Measurements from ENCODE around the gene ACKR1.

ACKR1 gene

DNA sequence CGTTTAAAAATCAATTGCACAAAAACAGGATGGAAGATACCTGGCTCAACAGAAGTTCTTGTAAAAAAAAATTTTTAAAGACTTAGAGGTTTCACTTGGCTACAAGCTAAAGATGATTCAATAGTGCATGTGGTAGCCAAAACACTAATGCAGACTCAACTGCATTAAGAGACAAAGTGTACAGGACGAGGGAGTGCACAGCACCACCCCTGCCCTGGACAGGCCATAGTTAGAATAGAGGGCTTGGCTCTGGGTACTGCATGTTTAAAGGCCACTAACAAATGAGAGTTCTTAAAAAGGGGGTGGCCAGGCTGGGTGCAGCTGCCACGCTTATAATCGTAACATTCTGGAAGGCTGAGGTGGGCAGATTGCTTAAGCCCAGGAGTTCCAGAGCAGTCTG is 7.9 kb downstream of the ACKR1 start:
- Mint-ChIP-seq H3K27me3 (peaks cover 100% of the 10 kb centered on the region), H3K36me3 (ENCODE audit: insufficient read depth) (peaks cover 2% of the 10 kb centered on the region), H3K27ac (ENCODE audit: low read depth) (no peak overlapping the region), H3K4me1 (no peaks in the 10 kb centered on the region), H3K9me3 (no peaks in the 10 kb centered on the region), H3K4me3 (no peak overlapping the region)
- ATAC-seq (replicated peaks; ENCODE audit: extremely low read depth, poor library complexity, severe bottlenecking) (no peak), DNase-seq (ENCODE audit: low spot score in 2 of 2) (no peak)

- DNase-seq (ENCODE audit: low spot score in 2 of 2) (no peak), ATAC-seq (replicated peaks; ENCODE audit: extremely low read depth, poor library complexity, severe bottlenecking) (no peak)
Measured at GRCh38 chr1:159214149-159214760, 9.6 kb downstream of the ACKR1 start.

GRCh38 chr1:159218649-159219636 is 14.3 kb downstream of the ACKR1 start:
- H3K27ac Mint-ChIP-seq (ENCODE audit: low read depth), result no peak overlapping the region
- H3K4me1 Mint-ChIP-seq, result no peaks in the 10 kb centered on the region
- DNase-seq (ENCODE audit: low spot score in 2 of 2) (no peak), ATAC-seq (replicated peaks; ENCODE audit: extremely low read depth, poor library complexity, severe bottlenecking) (no peak)
- H3K4me3 Mint-ChIP-seq, result no peak overlapping the region
- H3K36me3 Mint-ChIP-seq (ENCODE audit: insufficient read depth), result no peaks in the 10 kb centered on the region
- peaks cover 80% of the 10 kb centered on the region for H3K27me3 Mint-ChIP-seq
- H3K9me3 Mint-ChIP-seq, result no peaks in the 10 kb centered on the region

More at GRCh38 chr1:159214149-159214760, 9.6 kb downstream of the ACKR1 start:
- H3K36me3 Mint-ChIP-seq (ENCODE audit: insufficient read depth), result peaks cover 2% of the 10 kb centered on the region
- no peaks in the 10 kb centered on the region for H3K4me1 Mint-ChIP-seq
- no peak overlapping the region for H3K27ac Mint-ChIP-seq (ENCODE audit: low read depth)
- no peaks in the 10 kb centered on the region for H3K9me3 Mint-ChIP-seq
- no peak overlapping the region for H3K4me3 Mint-ChIP-seq
- H3K27me3 Mint-ChIP-seq, result peaks cover 100% of the 10 kb centered on the region

- Mint-ChIP-seq H3K27ac (ENCODE audit: low read depth) (no peak overlapping the region), H3K9me3 (no peaks in the 10 kb centered on the region), H3K4me1 (no peaks in the 10 kb centered on the region), H3K27me3 (peaks cover 76% of the 10 kb centered on the region), H3K36me3 (ENCODE audit: insufficient read depth) (no peaks in the 10 kb centered on the region), H3K4me3 (no peak overlapping the region)
- DNase-seq (ENCODE audit: low spot score in 2 of 2) (no peak), ATAC-seq (replicated peaks; ENCODE audit: extremely low read depth, poor library complexity, severe bottlenecking) (no peak)
Measured at GRCh38 chr1:159222075-159222865, 17.6 kb downstream of the ACKR1 start.

GRCh38 chr1:159223004-159223403 is 18.3 kb downstream of the ACKR1 start:
- H3K9me3 Mint-ChIP-seq, result no peaks in the 10 kb centered on the region
- ATAC-seq (replicated peaks; ENCODE audit: extremely low read depth, poor library complexity, severe bottlenecking) (no peak), DNase-seq (ENCODE audit: low spot score in 2 of 2) (no peak)
- H3K27me3 Mint-ChIP-seq, result peaks cover 69% of the 10 kb centered on the region
- no peak overlapping the region for H3K4me3 Mint-ChIP-seq
- no peaks in the 10 kb centered on the region for H3K4me1 Mint-ChIP-seq
- no peak overlapping the region for H3K27ac Mint-ChIP-seq (ENCODE audit: low read depth)
- H3K36me3 Mint-ChIP-seq (ENCODE audit: insufficient read depth), result no peaks in the 10 kb centered on the region

GRCh38 chr1:159228554-159228953 is 23.9 kb downstream of the ACKR1 start:
- Mint-ChIP-seq H3K4me3 (no peak overlapping the region), H3K9me3 (no peaks in the 10 kb centered on the region), H3K27me3 (peaks cover 64% of the 10 kb centered on the region), H3K36me3 (ENCODE audit: insufficient read depth) (no peaks in the 10 kb centered on the region), H3K27ac (ENCODE audit: low read depth) (no peak overlapping the region), H3K4me1 (no peaks in the 10 kb centered on the region)
- DNase-seq (ENCODE audit: low spot score in 2 of 2), result no peak
- ATAC-seq (replicated peaks; ENCODE audit: extremely low read depth, poor library complexity, severe bottlenecking), result no peak

DNA sequence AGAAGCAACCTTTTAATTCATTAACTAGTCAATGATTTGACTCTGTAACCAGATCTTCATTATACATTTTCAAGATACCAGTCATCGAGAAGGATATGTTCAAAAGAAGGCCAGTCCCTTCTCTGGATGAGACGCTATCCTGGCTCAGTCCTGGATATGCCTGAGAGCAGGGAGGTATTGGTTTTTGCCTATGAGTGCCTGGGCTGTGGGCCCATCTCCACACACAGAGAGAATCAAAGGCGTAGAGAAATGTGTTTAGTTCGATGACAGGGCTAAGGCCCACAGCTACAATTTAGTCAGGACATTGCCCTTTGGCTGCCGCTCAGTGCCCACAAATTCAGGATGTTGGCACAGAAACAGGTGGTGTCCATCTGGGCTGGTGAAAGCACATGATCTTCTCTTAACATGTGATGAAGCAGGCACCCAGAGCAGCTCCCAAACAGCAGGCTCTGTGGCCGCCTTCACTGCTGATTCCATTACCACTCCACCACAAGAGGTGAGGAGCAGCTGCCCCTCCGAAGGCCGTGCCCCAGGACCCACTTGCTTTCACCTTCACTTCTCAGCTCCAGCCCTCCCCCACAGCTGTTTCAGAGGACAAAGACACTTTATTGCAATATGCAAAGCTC is 24.7 kb downstream of the ACKR1 start:
- H3K36me3 Mint-ChIP-seq (ENCODE audit: insufficient read depth), result no peaks in the 10 kb centered on the region
- ATAC-seq (replicated peaks; ENCODE audit: extremely low read depth, poor library complexity, severe bottlenecking) (no peak), DNase-seq (ENCODE audit: low spot score in 2 of 2) (no peak)
- H3K27ac Mint-ChIP-seq (ENCODE audit: low read depth), result no peak overlapping the region
- H3K27me3 Mint-ChIP-seq, result peaks cover 57% of the 10 kb centered on the region
- H3K9me3 Mint-ChIP-seq, result no peaks in the 10 kb centered on the region
- no peaks in the 10 kb centered on the region for H3K4me1 Mint-ChIP-seq
- H3K4me3 Mint-ChIP-seq, result no peak overlapping the region

- Mint-ChIP-seq H3K9me3 (no peaks in the 10 kb centered on the region), H3K4me3 (no peak overlapping the region), H3K36me3 (ENCODE audit: insufficient read depth) (no peaks in the 10 kb centered on the region), H3K27me3 (peaks cover 56% of the 10 kb centered on the region), H3K27ac (ENCODE audit: low read depth) (no peak overlapping the region), H3K4me1 (no peaks in the 10 kb centered on the region)
- ATAC-seq (replicated peaks; ENCODE audit: extremely low read depth, poor library complexity, severe bottlenecking) (no peak), DNase-seq (ENCODE audit: low spot score in 2 of 2) (no peak)
Measured at GRCh38 chr1:159229896-159230295, 25.2 kb downstream of the ACKR1 start.

DNA sequence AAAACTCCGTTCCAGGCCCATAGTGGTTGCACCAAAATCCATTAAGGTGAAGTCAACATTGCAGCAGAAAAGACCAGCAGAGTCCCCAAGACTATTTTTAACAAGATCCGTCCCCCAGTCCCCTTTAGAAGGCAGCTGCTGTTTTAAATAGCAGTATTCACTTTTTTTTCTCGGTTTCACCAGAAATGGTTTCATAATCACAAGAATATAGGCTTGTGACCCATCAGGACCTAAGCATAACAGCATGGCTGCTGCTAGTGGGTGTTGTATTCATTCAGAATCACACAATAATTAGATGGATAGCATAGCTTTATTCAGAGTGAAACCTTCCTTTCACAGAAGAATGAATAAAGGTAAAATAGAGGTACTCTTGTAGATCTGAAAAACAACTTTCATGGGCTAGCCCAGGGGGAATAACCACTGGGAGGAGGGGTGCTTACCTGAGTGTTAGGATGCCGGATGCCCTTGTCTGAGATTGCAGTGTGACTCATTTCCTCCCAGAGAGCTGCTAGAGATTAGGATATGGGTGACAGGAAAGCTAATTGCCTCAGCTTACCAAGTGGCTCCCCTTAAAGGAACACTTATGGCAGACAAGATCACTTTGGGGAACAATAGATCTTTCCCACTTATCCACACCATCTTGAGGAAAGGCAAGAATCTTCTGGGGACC is 35.0 kb downstream of the ACKR1 start:
- Mint-ChIP-seq H3K36me3 (ENCODE audit: insufficient read depth) (peaks cover 2% of the 10 kb centered on the region), H3K4me3 (no peak overlapping the region), H3K27ac (ENCODE audit: low read depth) (no peak overlapping the region), H3K9me3 (no peaks in the 10 kb centered on the region), H3K27me3 (peaks cover 26% of the 10 kb centered on the region), H3K4me1 (no peaks in the 10 kb centered on the region)
- DNase-seq (ENCODE audit: low spot score in 2 of 2) (no peak), ATAC-seq (replicated peaks; ENCODE audit: extremely low read depth, poor library complexity, severe bottlenecking) (no peak)

DNA sequence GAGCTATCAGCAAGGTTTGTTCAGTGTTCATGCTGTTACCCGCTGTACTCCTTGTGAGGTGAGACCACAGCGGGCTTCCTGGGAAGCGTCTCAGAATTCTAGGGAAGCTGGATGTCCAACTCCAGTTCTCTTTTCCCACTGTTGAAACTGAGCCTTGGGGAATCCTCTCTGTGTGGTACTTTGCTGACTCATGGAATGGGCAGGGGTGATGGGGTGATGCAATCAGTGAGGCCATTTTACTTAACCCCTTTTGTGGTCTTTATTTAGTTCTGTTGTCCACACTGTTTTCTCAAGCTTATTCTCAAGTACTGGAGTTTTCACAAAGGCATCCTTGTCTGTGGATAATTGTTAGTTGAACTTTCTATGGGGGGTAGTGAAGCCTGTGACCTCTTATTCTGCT is 42.6 kb downstream of the ACKR1 start:
- Mint-ChIP-seq H3K27ac (ENCODE audit: low read depth) (no peak overlapping the region), H3K36me3 (ENCODE audit: insufficient read depth) (peaks cover 2% of the 10 kb centered on the region), H3K9me3 (peaks cover 5% of the 10 kb centered on the region), H3K27me3 (peaks cover 77% of the 10 kb centered on the region), H3K4me1 (no peaks in the 10 kb centered on the region), H3K4me3 (no peak overlapping the region)
- no peak for DNase-seq (ENCODE audit: low spot score in 2 of 2)
- ATAC-seq (replicated peaks; ENCODE audit: extremely low read depth, poor library complexity, severe bottlenecking), result no peak

GRCh38 chr1:159248311-159248710 is 43.6 kb downstream of the ACKR1 start:
- H3K27me3 Mint-ChIP-seq, result peaks cover 86% of the 10 kb centered on the region
- peaks cover 5% of the 10 kb centered on the region for H3K9me3 Mint-ChIP-seq

More at GRCh38 chr1:159248311-159248710, 43.6 kb downstream of the ACKR1 start:
- DNase-seq (ENCODE audit: low spot score in 2 of 2) (no peak), ATAC-seq (replicated peaks; ENCODE audit: extremely low read depth, poor library complexity, severe bottlenecking) (no peak)
- Mint-ChIP-seq H3K27ac (ENCODE audit: low read depth) (no peak overlapping the region), H3K4me1 (no peaks in the 10 kb centered on the region), H3K4me3 (no peak overlapping the region), H3K36me3 (ENCODE audit: insufficient read depth) (peaks cover 2% of the 10 kb centered on the region)
